ENCODE data around the gene CASP10. TPM values are rescaled to one million over a fixed set of nuclear protein-coding genes. Genes with fewer than 3 reads are reported as not detected.

The CASP10 gene
- polyA plus RNA-seq, 1 experiment = 0.83 TPM

GRCh38 chr2:201257956-201258665 lies 75.2 kb downstream of the CASP10 start:
- no peaks in the 10 kb centered on the region for H3K36me3 ChIP-seq (ENCODE audit: control insufficient read depth, insufficient read depth, low read length)
- peak; percentile 23 for DNase-seq (ENCODE audit: low read depth)
- no peak; the same call in 1 of the 2 replicates for TF ChIP-seq CTCF (IDR thresholded peaks at IDR 0.05; ENCODE audit: insufficient read depth, low read depth, low read length)
- peak overlapping the region; percentile 72 for H3K4me3 ChIP-seq (ENCODE audit: low read depth, low read length)
- no peaks in the 10 kb centered on the region for H3K27me3 ChIP-seq (ENCODE audit: control insufficient read depth, insufficient read depth, low read length)
- ChIA-PET CTCF (no interaction called here), POLR2A (no interaction called here)

GRCh38 chr2:201258666-201259615 lies 76.0 kb downstream of the CASP10 start:
- ChIA-PET CTCF (no interaction called here), POLR2A (interaction anchor here (0.5 kb wide), 1 partner anchor 22 kb away, joined by 4 read pairs; no protein-coding TSS in a partner anchor)
- no peak for DNase-seq (ENCODE audit: low read depth)
- peak overlapping the region; percentile 72 for H3K4me3 ChIP-seq (ENCODE audit: low read depth, low read length)
- TF ChIP-seq CTCF (IDR thresholded peaks at IDR 0.05; ENCODE audit: insufficient read depth, low read depth, low read length) = peak; percentile 24; the same call in 1 of the 2 replicates
- no peaks in the 10 kb centered on the region for H3K36me3 ChIP-seq (ENCODE audit: control insufficient read depth, insufficient read depth, low read length)
- H3K27me3 ChIP-seq (ENCODE audit: control insufficient read depth, insufficient read depth, low read length) = no peaks in the 10 kb centered on the region

GRCh38 chr2:201260302-201260800 lies 77.4 kb downstream of the CASP10 start, which contains the start of gene CASP8:
TSS of gene CASP8 (plus strand) at chr2:201260536. CDS start at chr2:201266487, 5,951 bp downstream.
- no peak for DNase-seq (ENCODE audit: low read depth)
- Histone ChIP-seq H3K4me3 (ENCODE audit: low read depth, low read length) (no peak within 1 kb of the TSS), H3K36me3 (ENCODE audit: control insufficient read depth, insufficient read depth, low read length) (no peaks in the 10 kb centered on the region), H3K27me3 (ENCODE audit: control insufficient read depth, insufficient read depth, low read length) (no peaks in the 10 kb centered on the region)
- CTCF ChIA-PET = interaction anchor here (1.3 kb wide), 1 partner anchor 9 kb away, joined by 4 read pairs; no protein-coding TSS in a partner anchor
- POLR2A ChIA-PET = interaction anchor here (0.5 kb wide), 1 partner anchor 377 kb away, joined by 4 read pairs; no protein-coding TSS in a partner anchor
- TF ChIP-seq CTCF (IDR thresholded peaks at IDR 0.05; ENCODE audit: insufficient read depth, low read depth, low read length) = no peak

- no peak for DNase-seq (ENCODE audit: low read depth)
- H3K27me3 ChIP-seq (ENCODE audit: control insufficient read depth, insufficient read depth, low read length) = no peaks in the 10 kb centered on the region
- CTCF ChIA-PET = interaction anchor here (1.3 kb wide), 1 partner anchor 8 kb away, joined by 4 read pairs; no protein-coding TSS in a partner anchor
- H3K4me3 ChIP-seq (ENCODE audit: low read depth, low read length) = no peak overlapping the region
- no peak for TF ChIP-seq CTCF (IDR thresholded peaks at IDR 0.05; ENCODE audit: insufficient read depth, low read depth, low read length)
- POLR2A ChIA-PET = no interaction called here
- no peaks in the 10 kb centered on the region for H3K36me3 ChIP-seq (ENCODE audit: control insufficient read depth, insufficient read depth, low read length)
Measured at GRCh38 chr2:201261471-201261870, 78.5 kb downstream of the CASP10 start.

GRCh38 chr2:201261906-201262305 lies 79.0 kb downstream of the CASP10 start:
- no peak for DNase-seq (ENCODE audit: low read depth)
- Histone ChIP-seq H3K4me3 (ENCODE audit: low read depth, low read length) (no peak overlapping the region), H3K36me3 (ENCODE audit: control insufficient read depth, insufficient read depth, low read length) (no peaks in the 10 kb centered on the region), H3K27me3 (ENCODE audit: control insufficient read depth, insufficient read depth, low read length) (no peaks in the 10 kb centered on the region)
- TF ChIP-seq CTCF (IDR thresholded peaks at IDR 0.05; ENCODE audit: insufficient read depth, low read depth, low read length) = no peak
- CTCF ChIA-PET = no interaction called here
- POLR2A ChIA-PET = no interaction called here

All from BJ (cell line).